NK-92 (cell line): ENCODE data around the gene HSPB1.
"Not testable (repeated sequence)": the region's sequence is repeated elsewhere in the genome, so short reads cannot be mapped to it uniquely, and the experiment has no call there.

Experiments
- DNase-seq: peaks from one replicate; lab custom pipeline; 2025; ENCODE audit not compliant: unreplicated experiment; lab: John Stamatoyannopoulos, UW

The HSPB1 gene

DNA sequence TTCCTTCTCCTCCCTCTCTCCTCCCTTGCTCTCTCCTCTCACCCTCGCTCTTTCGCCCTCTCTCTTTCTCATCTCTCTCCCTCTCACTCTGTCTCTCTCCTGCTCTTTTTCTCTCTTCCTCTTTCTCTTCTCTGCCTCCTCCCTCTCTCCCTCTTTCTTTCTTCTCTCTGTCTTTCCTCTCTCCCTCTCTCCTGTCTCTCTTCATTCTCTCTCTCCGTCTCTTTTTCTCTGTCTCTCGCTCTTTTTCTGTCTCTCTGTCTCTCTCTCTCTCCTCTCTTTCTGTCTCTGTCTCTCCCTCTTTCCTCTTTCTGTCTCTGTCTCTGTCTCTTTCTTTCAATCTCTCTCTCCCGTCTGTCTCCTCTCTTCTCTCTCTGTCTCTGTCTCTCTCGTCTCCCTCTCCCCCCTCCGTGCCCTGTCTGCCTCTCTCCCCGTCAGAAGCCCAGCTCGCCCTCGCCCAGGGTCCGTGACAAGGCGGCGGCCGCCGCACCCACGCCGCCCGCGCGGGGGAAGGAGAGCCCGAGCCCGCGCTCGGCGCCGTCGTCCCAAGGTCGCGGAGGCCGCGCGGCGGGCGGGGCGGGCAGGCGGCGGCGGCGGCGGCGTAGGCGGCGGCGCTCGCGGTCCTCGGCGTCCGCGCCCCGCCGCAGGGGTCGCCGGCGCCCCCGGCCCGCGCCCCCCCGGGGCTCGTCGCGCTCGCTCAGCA, 21.3 kb upstream of the HSPB1 start:
- no peak for DNase-seq

DNA sequence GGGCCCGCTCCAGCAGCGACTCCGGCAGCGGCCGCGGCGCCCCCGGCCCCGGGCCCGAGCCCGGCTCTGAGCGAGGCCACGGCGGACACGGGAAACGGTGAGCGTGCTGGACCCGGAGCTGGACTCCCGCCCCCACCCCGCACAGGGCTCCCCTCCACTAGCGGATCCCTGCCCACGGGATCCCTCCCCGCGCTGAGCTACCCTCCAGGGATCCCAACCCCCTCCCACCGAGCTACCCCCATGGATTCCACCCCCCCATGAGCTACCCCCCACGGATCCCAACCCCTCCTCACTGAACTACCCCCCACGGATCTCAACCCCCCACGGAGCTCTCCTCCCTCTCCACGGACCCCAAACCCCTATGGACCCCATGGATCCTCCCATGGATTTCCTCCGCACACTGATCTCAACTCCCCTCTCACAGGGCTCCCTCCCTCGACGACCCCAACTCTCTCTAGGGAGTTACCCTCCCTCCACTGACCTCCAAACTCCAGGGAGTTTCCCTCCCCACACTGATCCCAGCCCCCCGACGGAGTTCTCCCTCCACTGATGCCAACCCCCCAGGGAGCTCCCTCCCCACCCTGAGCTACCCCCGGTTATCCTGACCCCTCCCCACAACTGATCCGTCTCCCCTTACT, 20.6 kb upstream of the HSPB1 start:
- no peak for DNase-seq

DNA sequence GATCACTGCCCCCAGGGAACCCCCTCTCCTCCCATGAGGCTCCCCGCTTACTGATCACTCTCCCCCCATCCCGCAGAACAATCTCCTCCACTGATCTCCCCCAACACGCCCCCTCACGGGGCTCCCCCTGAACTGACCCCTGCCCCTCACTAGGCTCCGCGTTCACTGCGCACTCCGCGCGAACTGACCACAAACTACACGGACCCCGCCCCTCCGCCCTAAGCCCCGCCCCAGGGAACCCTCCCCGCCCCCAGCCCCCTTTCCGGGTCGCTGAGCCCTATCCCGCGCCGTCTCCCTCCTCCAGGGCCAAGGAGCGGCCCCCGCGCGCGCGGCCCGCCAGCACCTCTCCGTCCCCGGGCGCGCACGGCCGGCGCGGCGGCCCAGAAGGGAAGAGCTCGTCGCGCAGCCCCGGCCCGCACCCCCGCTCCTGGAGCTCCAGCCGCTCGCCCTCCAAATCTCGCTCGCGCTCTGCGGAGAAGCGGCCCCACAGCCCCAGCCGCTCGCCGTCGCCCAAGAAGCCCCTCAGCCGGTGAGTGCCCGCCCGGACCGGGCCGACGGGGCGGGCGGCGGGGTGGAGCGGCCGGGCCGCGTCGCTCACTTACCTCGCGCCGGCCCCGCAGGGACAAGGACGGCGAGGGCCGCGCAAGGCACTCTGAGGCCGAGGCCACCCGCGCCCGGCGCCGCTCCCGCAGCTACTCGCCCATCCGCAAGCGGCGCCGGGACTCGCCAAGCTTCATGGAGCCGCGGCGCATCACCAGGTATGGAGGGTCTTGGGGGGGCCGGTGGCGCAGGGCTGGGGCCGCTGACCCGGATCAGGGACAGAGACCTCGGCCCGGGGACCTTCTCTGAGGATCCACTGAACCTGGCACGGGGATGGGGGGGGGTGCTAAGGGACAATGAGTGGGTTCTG, 19.9 kb upstream of the HSPB1 start:
- no peak for DNase-seq

DNA sequence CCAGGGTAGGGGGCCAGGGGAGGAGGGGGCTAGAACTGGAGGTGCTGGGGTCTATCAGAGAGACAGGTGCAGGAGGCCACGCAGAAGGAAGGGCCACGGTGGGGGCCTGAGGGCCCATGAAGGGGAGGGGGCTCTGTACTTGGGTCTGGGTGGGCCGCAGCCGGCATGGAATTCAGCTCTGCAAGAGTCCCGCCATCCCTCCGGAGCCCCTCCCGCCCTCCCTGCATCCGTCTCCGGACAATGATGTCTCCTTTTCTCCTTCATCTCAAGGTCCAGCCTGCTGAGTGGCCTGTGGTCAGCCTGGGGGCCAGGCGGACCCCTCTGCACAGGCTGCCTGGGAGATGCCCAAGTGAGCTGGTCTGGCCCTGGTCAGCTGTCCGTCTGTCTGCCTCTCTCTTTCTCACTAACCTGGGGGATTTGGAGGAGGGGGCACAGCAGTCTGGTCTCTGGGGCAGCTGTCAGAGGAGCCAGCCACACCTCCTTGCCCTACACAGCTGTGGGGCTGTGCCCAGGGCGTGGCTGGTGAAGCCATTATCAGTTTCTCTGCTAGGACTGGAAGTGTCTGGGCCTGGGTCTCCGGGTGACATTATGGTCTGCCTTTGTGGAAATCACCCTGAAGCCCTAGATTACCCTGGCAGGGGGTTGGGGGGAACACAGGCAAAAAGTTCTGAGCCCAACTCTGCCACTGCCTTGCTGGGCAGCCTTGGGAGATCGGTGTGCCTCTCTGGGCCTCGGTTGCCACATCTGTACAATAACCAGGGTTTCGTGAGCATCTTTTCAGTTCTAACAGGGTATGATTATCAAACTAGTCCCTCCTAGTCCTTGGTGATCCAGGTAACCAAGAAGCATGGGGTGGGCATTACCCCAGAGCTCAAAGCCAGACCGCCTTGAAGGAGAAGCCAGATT, 19.0 kb upstream of the HSPB1 start:
- DNase-seq = no peak

DNA sequence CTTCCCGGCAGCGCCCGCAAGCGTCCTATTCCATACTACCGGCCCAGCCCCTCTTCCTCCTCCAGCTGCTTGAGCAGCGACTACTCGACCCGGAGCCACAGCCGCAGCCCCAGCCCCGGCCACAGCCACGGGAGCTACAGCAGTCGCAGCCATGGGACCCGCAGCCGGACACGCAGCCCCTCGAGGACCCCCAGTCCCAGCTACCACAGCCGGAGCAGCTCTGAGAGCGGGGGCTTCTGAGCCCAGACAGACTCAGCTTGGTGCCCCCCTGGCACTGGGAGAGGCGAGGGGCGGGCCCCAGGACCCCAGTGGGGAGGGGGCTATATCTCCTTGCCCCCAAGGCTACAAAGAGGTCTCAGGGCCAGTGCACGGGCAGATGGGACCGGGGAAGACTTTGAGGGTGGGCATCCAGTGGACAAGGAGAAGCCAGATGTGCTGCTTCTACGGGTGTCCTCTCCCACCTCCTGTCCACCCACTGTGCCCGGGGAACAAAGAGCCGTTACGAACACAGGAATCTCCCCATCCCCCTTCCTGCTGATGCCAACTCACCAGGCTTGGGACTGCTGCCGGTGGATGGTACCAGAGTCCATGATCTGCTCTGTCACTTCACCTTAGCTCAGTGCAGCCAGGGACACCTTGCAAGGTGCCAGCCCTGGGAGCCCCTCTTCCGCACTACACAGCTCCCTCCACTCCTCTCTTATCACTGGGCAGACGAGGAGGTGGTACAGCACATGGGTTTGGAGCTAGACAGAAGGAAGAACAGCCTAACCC, 16.7 kb upstream of the HSPB1 start:
- DNase-seq = no peak

DNA sequence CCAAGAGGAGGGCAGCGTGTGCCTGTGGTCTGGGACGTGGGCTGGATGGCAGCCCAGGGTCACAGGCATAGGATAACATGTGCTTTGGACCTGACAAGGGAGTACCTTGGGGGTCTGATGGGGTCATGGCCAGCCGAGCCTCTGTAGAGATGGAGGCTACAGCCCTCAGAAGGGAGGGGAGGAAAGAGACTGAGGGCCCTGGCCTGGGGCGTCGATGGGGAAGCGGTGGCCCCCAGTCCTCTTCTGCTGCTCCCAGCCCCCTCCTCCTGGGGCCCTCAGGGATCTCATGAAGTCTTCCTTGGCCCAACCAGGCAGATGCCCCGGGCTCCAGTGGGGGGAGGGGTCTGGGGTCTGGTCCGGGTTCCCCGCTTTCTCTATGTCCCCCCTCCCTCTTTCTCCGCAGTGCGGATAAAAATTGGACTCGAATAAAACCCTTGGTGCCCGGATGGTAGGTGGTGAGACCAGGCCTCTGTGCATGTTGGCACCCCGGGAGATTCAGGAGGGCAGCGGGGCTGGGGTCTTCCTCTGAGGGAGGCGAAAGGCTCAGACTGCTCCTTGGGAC, 15.6 kb upstream of the HSPB1 start:
- DNase-seq = no peak

DNA sequence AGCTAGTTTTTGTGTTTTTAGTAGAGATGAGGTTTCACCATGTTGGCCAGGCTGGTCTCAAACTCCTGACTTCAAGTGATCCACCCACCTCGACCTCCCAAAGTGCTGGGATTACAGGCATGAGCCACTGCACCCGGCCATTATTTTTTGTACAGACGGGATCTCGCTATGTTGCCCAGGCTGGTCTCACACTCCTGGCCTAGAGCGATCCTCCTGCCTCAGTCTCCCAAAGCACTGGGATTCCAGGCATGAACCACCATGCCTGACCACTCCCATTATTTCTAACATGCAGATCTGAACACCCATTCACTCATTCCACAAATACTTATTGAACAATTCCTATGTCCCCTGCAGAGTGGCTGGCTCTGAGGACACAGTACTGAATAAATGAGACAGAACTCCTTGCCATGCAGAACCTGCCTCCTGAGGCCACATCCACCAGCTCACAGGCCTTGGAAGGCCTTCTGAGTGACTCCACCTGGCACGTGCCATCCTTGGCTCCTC, 11.6 kb upstream of the HSPB1 start:
- not testable (repeated sequence) for DNase-seq

DNA sequence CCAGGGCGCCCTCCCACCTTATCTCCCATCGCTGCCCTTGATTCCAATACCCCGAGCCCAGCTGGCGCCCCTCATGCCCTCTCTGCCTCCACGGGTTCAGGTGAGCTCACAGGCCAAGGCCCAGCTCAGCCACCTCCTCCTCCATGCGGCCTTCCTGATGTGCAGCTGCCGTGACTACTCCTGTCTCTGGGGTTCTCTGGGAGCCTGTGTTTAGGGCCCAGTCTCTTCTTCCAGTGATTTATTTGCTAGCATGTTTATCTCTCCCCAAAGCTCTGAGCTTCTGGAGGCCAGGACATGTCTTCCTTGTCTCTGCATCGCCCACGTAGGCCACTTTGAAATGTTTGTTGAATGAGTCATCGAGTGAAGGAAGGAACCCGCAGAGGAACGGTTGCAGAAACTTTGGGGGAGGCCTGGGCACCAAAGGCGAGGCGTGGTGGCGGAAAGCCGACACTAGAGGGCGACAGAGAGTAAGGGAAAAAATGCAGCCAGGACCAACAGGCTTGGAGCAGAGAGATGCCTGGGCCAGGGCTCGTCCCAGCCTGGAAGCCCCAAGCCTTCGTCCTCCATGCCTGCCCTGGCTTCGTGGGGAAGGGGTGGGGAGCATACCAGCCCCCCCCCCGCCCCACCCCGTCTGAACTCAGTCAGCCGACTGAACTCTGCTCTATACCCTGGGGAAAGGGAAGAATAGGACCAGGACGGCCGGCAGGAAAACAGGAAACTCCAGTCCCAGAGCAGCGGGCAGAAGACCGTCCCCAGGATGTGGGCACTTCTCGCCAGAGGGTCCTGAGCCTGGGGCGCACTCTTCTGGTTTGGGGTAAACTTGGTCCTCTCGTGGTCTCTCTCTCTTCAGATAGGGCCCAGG, 10.9 kb upstream of the HSPB1 start:
- no peak for DNase-seq

DNA sequence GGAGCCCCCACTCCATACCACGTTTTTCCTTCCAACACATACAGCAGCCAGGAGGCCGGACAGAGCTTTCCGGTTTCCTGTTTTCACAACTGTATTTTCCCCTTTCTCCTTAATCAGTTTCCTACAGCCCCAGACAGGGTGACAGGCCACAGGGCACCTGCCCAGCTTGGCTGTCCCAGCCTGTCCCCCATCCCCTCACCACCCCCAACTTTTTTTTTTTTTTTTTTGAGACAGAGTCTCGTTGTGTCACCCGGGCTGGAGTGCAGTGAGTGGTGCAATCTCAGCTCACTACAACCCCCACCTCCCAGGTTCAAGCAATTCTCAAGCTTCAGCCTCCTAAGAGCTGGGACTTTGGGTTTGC, 10.3 kb upstream of the HSPB1 start:
- no peak for DNase-seq

DNA sequence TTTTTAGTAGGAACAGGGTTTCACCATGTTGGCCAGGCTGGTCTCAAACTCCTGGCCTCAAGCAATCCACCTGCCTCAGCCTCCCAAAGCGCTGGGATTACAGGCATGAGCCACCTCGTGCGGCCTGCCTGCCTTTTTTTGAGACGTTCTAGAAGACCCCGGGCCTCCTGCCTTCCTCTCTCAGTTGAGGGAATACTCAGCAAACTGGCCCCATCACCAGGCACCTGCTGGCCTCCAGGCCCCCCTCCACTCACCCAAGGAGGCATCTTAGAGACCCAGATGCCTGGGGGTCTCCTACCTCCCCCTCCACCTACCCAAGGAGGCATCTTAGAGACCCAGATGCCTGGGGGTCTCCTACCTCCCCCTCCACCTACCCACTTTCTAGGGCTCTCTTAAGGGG, 9.6 kb upstream of the HSPB1 start:
- DNase-seq = not testable (repeated sequence)

DNA sequence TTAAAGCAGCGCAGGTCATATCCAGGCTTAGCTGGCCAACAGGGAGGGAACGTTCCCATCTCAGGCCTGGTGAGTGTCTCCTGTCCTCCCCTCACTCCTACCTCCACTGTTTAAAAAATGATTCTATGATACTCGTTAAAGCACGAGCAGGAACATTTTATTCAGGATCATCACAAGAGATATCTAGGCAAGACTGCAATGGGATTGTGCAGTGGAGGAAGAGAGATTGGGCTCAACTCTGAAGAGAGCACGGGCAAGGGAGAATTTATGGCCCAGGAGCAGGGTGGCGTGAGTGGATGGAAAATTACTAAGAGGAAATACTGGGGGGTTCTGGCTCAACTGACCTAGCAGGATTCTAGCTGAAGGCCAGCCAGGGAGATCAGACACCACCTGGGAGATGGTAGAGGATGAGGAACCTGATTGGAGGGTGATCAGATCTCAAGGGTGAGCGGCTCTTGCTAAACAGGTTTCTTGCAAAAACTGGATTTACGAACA, 9.0 kb upstream of the HSPB1 start:
- no peak for DNase-seq

DNA sequence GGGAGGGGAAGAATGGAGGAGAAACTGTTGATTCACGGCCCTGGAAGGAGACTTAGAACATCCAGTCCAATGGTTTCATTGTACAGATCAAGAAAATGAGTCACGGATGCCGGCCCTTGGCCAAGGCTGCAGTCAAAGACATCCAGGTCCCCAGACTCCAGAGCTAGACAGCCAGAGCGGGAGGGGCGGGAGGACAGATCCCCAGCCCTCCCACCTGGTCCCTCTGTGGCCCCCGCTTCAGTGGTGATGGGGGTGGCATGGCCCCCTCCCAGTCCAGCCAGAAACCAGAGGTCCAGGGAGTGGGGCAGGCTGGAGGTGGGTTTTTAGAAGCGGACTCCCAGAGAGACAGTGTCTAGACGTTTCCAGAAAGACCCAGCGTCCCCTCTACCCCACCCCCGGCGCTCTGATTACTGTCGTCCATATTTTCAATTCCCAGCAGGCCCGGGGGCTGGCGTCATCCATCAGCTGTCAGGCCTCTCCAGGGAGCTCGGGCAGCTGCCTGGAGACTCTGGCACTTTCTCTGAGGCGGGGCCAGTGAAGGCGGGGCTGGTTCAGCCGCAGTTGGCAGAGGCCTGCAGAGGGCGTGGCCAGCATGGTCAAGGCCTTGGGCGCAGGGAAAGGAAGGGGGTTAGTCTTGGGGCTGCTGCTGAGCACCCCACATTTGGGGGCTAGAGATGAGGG, 8.0 kb upstream of the HSPB1 start:
- DNase-seq = no peak

DNA sequence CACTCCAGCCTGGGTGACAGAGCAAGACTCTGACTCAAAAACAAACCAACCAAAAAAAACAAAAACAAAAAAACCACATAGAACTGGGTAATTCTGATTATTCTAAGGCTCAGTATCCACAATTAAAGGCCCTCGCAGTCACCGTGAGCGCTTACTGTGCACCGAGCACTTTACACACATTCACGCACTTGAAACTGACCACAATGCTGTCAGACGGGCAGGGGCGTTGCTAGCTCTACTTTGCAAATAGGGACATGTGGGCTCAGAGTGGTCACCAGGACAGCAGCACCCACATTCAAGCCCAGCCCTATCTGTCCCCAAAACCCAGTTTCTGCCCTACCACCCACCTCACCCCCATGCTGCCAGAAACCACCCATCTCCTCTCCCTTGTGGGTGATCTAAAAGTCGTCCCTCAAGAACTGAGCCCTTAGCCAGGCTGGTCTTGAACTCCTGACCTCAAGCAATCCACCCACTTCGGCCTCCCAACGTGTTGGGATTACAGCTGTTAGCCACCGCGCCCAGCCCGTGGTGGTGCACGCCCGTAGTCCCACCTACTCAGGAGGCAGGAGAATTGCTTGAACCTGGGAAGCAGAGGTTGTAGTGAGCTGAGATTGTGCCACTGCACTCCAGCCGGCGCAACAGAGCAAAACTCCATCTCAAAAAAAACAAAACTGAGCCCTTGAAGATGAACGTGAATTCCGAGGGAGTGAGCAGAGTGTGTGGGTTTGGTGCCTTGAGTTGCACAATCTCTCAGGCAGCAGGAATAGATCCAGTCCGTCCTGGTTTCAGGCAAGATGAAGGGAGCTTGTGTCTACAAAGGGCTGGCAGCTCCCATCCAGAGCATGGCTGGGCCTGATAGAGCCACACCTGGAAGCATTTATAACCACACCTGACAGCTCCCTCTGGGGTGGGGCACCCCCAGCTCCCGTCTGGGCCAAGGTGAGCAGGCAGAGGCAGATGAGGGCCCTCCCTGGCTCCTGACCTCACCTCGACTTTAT, 5.4 kb upstream of the HSPB1 start:
- no peak for DNase-seq

DNA sequence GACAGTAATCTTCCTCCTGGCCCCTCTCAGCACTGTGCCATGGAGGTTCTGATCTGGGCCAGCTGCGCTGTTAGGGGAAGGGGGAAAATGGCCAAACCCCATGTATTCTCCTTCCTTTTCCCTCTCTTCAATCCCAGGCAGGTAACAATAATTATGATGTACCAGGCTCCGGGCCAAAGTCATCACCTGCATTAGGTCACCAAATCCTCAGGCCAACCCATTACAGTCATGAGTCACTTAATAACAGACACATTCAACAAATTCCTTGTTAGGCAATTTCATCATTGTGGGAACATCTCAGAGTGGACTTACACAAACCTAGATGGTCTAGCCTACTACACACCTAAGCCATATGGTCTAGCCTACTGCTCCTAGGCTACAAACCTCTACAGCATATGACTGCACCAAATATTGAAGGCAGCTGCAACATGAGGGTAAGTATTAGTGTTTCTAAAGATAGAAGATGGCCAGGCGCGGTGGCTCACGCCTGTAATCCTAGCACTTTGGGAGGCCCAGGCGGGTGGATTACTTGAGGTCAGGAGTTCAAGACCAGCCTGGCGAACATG, 2.2 kb upstream of the HSPB1 start:
- no peak for DNase-seq

DNA sequence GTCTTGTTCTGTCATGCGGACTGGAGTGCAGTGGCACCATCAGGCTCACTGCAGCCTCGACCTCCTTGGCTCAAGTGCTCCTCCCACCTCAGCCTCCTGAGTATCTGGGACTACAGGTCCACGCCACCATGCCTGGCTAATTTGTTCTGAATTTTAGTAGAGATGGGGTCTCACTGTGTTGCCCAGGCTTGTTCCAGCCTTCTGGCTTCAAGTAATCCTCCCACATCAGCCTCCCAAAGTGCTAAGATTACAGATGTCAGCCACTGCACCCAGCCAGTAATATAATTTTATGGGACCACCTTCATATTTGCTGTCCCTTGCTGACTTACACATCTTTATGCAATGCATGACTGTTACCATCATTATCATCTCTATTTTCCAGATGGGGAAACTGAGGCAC, 1.5 kb upstream of the HSPB1 start:
- no peak for DNase-seq
